Neural crest cell (in vitro differentiated cells): Measurements from ENCODE around the gene PADI4. TPM values are rescaled to one million over a fixed set of nuclear protein-coding genes. Genes with fewer than 3 reads are reported as not detected.

Source experiments
- DNase-seq: peaks from one replicate; pipeline ENCODE4 v3.0.0; 2021; ENCODE audit warnings: low read depth, mixed read lengths, low spot score
- H3K27ac Mint-ChIP-seq: one replicate; pipeline ENCODE4 v1.8.0; 2021; ENCODE audit warnings: mild to moderate bottlenecking, mixed read lengths; ENCODE audit not compliant: unreplicated experiment
- H3K27me3 Mint-ChIP-seq: 2 replicates; pipeline ENCODE4 v1.8.0; 2021; ENCODE audit warnings: low read depth, mild to moderate bottlenecking, mixed read lengths
- H3K36me3 Mint-ChIP-seq: 2 replicates; pipeline ENCODE4 v1.8.0; 2021; ENCODE audit warnings: low read depth, mild to moderate bottlenecking, mixed read lengths
- H3K4me1 Mint-ChIP-seq: 2 replicates; pipeline ENCODE4 v1.8.0; 2021; ENCODE audit warnings: mixed read lengths
- H3K4me3 Mint-ChIP-seq: one replicate; pipeline ENCODE4 v1.8.0; 2021; ENCODE audit warnings: mild to moderate bottlenecking, mixed read lengths
- H3K9me3 Mint-ChIP-seq: 2 replicates; pipeline ENCODE4 v1.8.0; 2021; ENCODE audit warnings: mixed read lengths
- CTCF ChIP-seq: fragments of 200-600 bp; sonication (generic); conservative IDR thresholded peaks from 2 replicates; pipeline ENCODE4 v1.5.0; 2021; ENCODE audit warnings: antibody characterized with exemption, mild to moderate bottlenecking
- total RNA-seq: library from RNA; stranded (reverse); gene quantifications from 2 replicates; pipeline ENCODE4 v1.2.1, GENCODE V29; 2021

The PADI4 gene
- total RNA-seq, 1 donor from 2014 or later, result not detected

GRCh38 chr1:17306921-17307320 is 1.1 kb upstream of the PADI4 start:
- Mint-ChIP-seq H3K4me1 (peaks cover 7% of the 10 kb centered on the region), H3K36me3 (peaks cover 2% of the 10 kb centered on the region), H3K27me3 (peaks cover 5% of the 10 kb centered on the region), H3K27ac (no peak overlapping the region), H3K4me3 (no peak overlapping the region), H3K9me3 (peaks cover 5% of the 10 kb centered on the region)
- no peak for DNase-seq
- no peak for TF ChIP-seq CTCF

GRCh38 chr1:17307329-17307728 is 668 bp upstream of the PADI4 start:
- no peak overlapping the region for H3K4me3 Mint-ChIP-seq
- H3K27ac Mint-ChIP-seq, result no peak overlapping the region
- peaks cover 3% of the 10 kb centered on the region for H3K27me3 Mint-ChIP-seq
- no peak for TF ChIP-seq CTCF
- peaks cover under 1% of the 10 kb centered on the region for H3K9me3 Mint-ChIP-seq
- no peak for DNase-seq
- peaks cover 7% of the 10 kb centered on the region for H3K4me1 Mint-ChIP-seq
- no peaks in the 10 kb centered on the region for H3K36me3 Mint-ChIP-seq

- Mint-ChIP-seq H3K9me3 (no peaks in the 10 kb centered on the region), H3K27ac (no peak overlapping the region), H3K4me1 (peaks cover 7% of the 10 kb centered on the region), H3K4me3 (no peak overlapping the region), H3K36me3 (no peaks in the 10 kb centered on the region), H3K27me3 (peaks cover 7% of the 10 kb centered on the region)
- TF ChIP-seq CTCF, result no peak
- DNase-seq, result no peak
Observed at GRCh38 chr1:17308593-17308992, 596 bp downstream of the PADI4 start.

- no peaks in the 10 kb centered on the region for H3K9me3 Mint-ChIP-seq
- peaks cover 7% of the 10 kb centered on the region for H3K4me1 Mint-ChIP-seq
- peaks cover 13% of the 10 kb centered on the region for H3K27me3 Mint-ChIP-seq
- H3K27ac Mint-ChIP-seq, result no peak overlapping the region
- no peak overlapping the region for H3K4me3 Mint-ChIP-seq
- DNase-seq, result no peak
- no peaks in the 10 kb centered on the region for H3K36me3 Mint-ChIP-seq
- no peak for TF ChIP-seq CTCF
Observed at GRCh38 chr1:17309426-17310067, 1.6 kb downstream of the PADI4 start.

GRCh38 chr1:17310068-17310640 is 2.2 kb downstream of the PADI4 start:
- Mint-ChIP-seq H3K36me3 (no peaks in the 10 kb centered on the region), H3K4me3 (no peak overlapping the region), H3K4me1 (peaks cover 7% of the 10 kb centered on the region), H3K27ac (no peak overlapping the region), H3K27me3 (peaks cover 18% of the 10 kb centered on the region), H3K9me3 (no peaks in the 10 kb centered on the region)
- no peak for TF ChIP-seq CTCF
- no peak for DNase-seq
